Mesodermal cell (in vitro differentiated cells): ENCODE measurements around the gene DYNLRB1.

Experiments
- H3K27ac ChIP-seq: 2 replicates; pipeline ENCODE4 v1.7.0; 2013; ENCODE audit warnings: mild to moderate bottlenecking, low read depth, low read length, moderate library complexity; ENCODE audit not compliant: severe bottlenecking
- H3K36me3 ChIP-seq: 2 replicates; pipeline ENCODE4 v1.7.1; 2013; ENCODE audit warnings: mild to moderate bottlenecking, low read length, moderate library complexity; ENCODE audit not compliant: control insufficient read depth, insufficient read depth
- H3K4me1 ChIP-seq: one replicate; pipeline ENCODE4 v1.7.1; 2013; ENCODE audit warnings: mild to moderate bottlenecking, low read length; ENCODE audit not compliant: insufficient read depth, control insufficient read depth, poor library complexity, severe bottlenecking
- H3K4me3 ChIP-seq: 2 replicates; pipeline ENCODE4 v1.7.0; 2013; ENCODE audit warnings: low read length, control low read depth, mild to moderate bottlenecking; ENCODE audit not compliant: insufficient read depth, poor library complexity, severe bottlenecking; ENCODE audit errors: extremely low read depth
- H3K9me3 ChIP-seq: 2 replicates; pipeline ENCODE4 v1.7.1; 2013; ENCODE audit warnings: mild to moderate bottlenecking, low read length, moderate library complexity; ENCODE audit not compliant: control insufficient read depth
- WGBS, 2 experiments: methylation state at CpG; one replicate each; pipeline ENCODE4 v1.1.5; 2013; ENCODE audit warnings: missing lambda C conversion rate in 2 of 2; ENCODE audit not compliant: insufficient coverage in 2 of 2; 5-methylcytosine and 5-hydroxymethylcytosine counted together

DYNLRB1 gene

DNA sequence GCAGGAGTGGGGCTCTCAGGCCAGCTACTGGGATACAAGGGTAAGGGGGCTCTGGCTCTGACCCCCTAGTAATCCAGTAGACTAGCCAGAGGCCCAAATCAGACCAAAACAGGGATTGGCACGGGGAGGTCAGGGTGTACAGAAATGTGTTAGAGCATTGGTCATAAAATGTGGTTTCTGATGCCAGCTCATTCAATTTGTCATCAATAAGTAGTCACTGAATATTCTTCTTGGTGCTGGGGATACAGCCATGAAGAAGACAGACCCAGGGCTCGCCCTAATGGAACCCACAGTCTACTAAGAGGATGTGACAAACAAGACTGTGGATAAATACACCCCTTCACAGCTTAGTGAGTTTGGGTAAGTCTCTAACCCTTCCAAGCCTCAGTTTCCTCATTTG lies 53.4 kb downstream of the DYNLRB1 start:
- peaks cover 15% of the 10 kb centered on the region for H3K4me1 ChIP-seq
- H3K27ac ChIP-seq: no peak overlapping the region
- H3K4me3 ChIP-seq: no peak overlapping the region
- 100% methylated on average over 1 of the region's 2 CpGs for WGBS, 2 experiments
- no peaks in the 10 kb centered on the region for H3K9me3 ChIP-seq
- no peaks in the 10 kb centered on the region for H3K36me3 ChIP-seq

DNA sequence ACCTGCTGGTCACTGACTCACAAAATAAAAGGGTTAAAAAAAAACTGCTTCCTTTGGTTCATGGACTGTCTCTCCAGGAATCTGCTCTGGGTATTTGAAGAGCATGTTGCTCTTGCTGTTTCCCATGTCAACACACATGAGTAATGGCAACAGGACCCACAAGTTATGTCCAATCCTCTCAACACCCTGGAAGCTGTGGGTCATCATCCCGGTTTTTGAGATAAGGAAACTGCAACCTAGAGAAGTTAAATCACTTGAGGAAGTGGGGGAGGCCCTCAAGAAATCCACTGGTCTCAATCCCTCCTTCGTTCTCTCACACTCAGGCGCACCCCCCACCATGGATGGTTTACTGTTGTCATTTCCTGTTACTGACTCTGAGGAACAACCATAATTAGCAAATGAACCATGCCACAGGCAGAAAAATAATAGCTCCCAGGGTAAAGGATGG lies 54.7 kb downstream of the DYNLRB1 start:
- Histone ChIP-seq H3K36me3 (no peaks in the 10 kb centered on the region), H3K27ac (peak overlapping the region; percentile 69)

DNA sequence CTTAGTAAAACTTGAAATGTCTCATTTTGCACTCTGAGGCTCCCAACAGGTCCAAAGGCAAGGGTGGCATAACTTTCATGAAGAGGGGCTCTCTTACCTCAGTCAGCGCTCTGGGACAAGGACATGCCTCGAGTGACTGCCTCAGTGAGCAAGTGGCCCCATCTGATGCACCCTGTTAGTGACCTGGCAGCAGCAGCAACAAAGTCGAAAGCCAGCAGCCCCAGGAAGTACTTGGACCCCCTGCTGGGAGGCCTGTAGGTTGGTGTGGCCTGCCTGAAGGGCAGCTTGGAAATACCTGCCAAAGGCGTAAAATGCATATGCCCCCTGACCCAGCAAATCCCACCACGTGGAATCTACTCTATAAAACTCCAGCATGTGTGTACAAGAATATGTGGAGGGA lies 55.5 kb downstream of the DYNLRB1 start:
- Histone ChIP-seq H3K9me3 (no peaks in the 10 kb centered on the region), H3K27ac (no peak overlapping the region), H3K4me1 (peaks cover 13% of the 10 kb centered on the region), H3K36me3 (no peaks in the 10 kb centered on the region), H3K4me3 (no peak overlapping the region)
- 96 to 97% methylated on average over 2 to 3 of the region's 5 CpGs for WGBS, 2 experiments

More for the DNA sequence above, 54.7 kb downstream of the DYNLRB1 start:
- Histone ChIP-seq H3K4me1 (peaks cover 13% of the 10 kb centered on the region), H3K4me3 (no peak overlapping the region), H3K9me3 (no peaks in the 10 kb centered on the region)
- WGBS, 2 experiments: no CpG with 5 or more reads among the region's 3 CpGs

GRCh38 chr20:34573541-34574300 lies 57.5 kb downstream of the DYNLRB1 start:
- Histone ChIP-seq H3K27ac (peak overlapping the region; percentile 17), H3K36me3 (no peaks in the 10 kb centered on the region), H3K4me1 (peaks cover 13% of the 10 kb centered on the region), H3K4me3 (no peak overlapping the region), H3K9me3 (no peaks in the 10 kb centered on the region)
- 91% methylated on average over 7 of the region's 7 CpGs for WGBS, 2 experiments

DNA sequence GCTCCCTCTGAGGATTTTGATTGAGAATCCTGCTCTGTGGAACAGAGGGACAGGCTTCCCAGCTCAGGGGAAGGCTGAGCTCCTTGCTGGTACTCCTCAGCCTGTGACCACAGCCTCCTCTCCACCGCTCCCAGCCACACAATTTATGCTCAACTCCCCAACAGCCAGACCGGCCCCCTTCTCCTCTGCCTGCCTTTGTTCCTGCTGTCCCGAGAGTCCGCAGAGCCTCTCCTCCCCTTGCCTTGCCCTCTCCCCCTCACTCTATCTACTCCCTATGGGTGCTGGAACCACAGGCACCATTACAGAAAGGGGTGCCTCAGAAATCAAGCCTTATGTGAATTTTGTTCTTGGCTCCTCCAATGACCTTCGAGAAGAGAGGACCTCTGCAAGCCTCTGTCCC lies 58.2 kb downstream of the DYNLRB1 start:
- Histone ChIP-seq H3K36me3 (no peaks in the 10 kb centered on the region), H3K27ac (no peak overlapping the region), H3K9me3 (no peaks in the 10 kb centered on the region), H3K4me3 (no peak overlapping the region), H3K4me1 (peaks cover 15% of the 10 kb centered on the region)
- 94 to 100% methylated on average over 1 to 5 of the region's 5 CpGs for WGBS, 2 experiments

- no peaks in the 10 kb centered on the region for H3K9me3 ChIP-seq
- no peak overlapping the region for H3K4me3 ChIP-seq
- H3K4me1 ChIP-seq: peaks cover 18% of the 10 kb centered on the region
- H3K27ac ChIP-seq: no peak overlapping the region
- H3K36me3 ChIP-seq: no peaks in the 10 kb centered on the region
- WGBS, 2 experiments: 92 to 94% methylated on average over 6 of the region's 6 CpGs
Observed at GRCh38 chr20:34574861-34575260, 58.6 kb downstream of the DYNLRB1 start.

GRCh38 chr20:34575271-34575670 lies 59.0 kb downstream of the DYNLRB1 start:
- no peaks in the 10 kb centered on the region for H3K9me3 ChIP-seq
- peaks cover 18% of the 10 kb centered on the region for H3K4me1 ChIP-seq
- WGBS, 2 experiments: 91 to 92% methylated on average over 4 to 5 of the region's 5 CpGs
- no peak overlapping the region for H3K27ac ChIP-seq
- peaks cover 2% of the 10 kb centered on the region for H3K36me3 ChIP-seq
- no peak overlapping the region for H3K4me3 ChIP-seq

- 98 to 100% methylated on average over 3 of the region's 4 CpGs for WGBS, 2 experiments
Observed at GRCh38 chr20:34575756-34576155, 59.5 kb downstream of the DYNLRB1 start.

DNA sequence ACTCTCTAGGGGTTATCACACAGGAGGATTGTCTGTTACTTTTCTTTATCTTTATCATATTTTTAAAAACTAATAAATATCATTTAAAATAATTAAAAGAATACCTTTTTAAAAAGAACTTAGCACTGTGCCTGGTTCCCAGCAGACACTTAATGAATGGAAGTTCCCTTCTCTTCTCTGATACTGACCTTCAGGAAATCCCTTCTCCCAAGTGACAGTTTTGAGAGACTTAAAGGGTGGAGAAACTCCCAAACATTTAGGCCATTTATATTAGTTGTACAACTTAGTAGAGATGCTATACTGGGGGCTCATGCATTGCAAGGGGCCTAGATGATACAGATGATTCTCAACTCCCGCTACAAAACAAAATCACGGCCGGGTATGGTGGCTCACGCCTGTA lies 60.8 kb downstream of the DYNLRB1 start:
- 93 to 97% methylated on average over 4 of the region's 4 CpGs for WGBS, 2 experiments
- H3K36me3 ChIP-seq: peaks cover 10% of the 10 kb centered on the region
- no peak overlapping the region for H3K4me3 ChIP-seq
- no peaks in the 10 kb centered on the region for H3K9me3 ChIP-seq
- no peak overlapping the region for H3K27ac ChIP-seq
- H3K4me1 ChIP-seq: peaks cover 14% of the 10 kb centered on the region

More at GRCh38 chr20:34575756-34576155, 59.5 kb downstream of the DYNLRB1 start:
- H3K4me3 ChIP-seq: no peak overlapping the region
- H3K4me1 ChIP-seq: peaks cover 14% of the 10 kb centered on the region
- peaks cover 7% of the 10 kb centered on the region for H3K36me3 ChIP-seq
- H3K9me3 ChIP-seq: no peaks in the 10 kb centered on the region
- H3K27ac ChIP-seq: no peak overlapping the region

DNA sequence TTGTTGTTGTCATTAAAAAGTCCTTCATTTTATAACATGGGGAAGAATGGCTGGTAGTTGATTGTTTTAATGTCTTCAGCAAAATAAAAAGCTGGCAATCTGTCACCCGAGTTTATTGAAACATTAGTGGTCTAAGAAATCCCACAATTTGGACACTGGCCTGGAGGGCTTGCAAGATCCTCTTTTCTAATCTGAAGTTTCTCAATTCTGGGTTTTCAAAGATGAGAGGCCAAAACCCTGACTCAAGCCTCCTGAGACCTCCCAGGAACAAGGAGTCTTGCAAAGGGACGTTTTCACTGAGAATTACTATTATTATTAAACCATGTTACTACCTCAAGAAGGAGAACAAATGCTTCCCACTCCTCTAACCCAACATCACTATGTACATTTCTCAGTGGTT lies 61.8 kb downstream of the DYNLRB1 start:
- H3K27ac ChIP-seq: no peak overlapping the region
- WGBS, 2 experiments: 94 to 100% methylated on average over 2 of the region's 2 CpGs

DNA sequence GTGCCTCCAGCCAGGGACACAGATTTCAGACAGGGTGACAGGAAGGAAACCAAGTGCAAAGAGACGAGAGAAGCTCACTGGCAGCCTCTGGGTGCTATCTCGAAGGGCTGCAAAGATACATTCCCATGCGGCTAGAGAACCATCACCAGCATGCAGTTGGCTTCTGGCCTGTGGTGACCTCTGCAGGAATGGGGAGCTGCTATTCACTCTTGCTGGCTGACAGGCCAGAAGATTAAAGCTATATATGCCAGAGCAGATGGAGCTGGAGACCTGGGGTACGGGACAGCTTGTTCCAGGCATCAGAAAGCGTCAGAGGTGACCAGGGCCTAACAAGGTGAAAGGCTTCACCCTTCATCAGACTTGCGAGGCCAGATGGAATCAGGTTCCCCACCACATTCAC lies 62.3 kb downstream of the DYNLRB1 start:
- Histone ChIP-seq H3K4me3 (no peak overlapping the region), H3K36me3 (peaks cover 10% of the 10 kb centered on the region), H3K9me3 (no peaks in the 10 kb centered on the region), H3K27ac (peak overlapping the region; percentile 3), H3K4me1 (peaks cover 28% of the 10 kb centered on the region)
- 84 to 96% methylated on average over 6 of the region's 6 CpGs for WGBS, 2 experiments

More for the DNA sequence above, 61.8 kb downstream of the DYNLRB1 start:
- no peak overlapping the region for H3K4me3 ChIP-seq
- H3K9me3 ChIP-seq: no peaks in the 10 kb centered on the region
- H3K4me1 ChIP-seq: peaks cover 23% of the 10 kb centered on the region
- peaks cover 10% of the 10 kb centered on the region for H3K36me3 ChIP-seq
